B cell (primary cell): ENCODE measurements around the gene RARA.

Experiments
- EZH2 ChIP-seq: IDR thresholded peaks from 2 replicates; pipeline ENCODE4 v1.6.1; 2012; ENCODE audit warnings: borderline replicate concordance, low read depth, mild to moderate bottlenecking, moderate library complexity, low read length; ENCODE audit not compliant: insufficient read depth, poor library complexity, severe bottlenecking
- TF ChIP-seq, protein P1 (sequence below): fragments of 200-600 bp; IDR thresholded peaks from one replicate; pipeline ENCODE4 v1.8.0; 2022; ENCODE audit warnings: antibody characterized with exemption, mild to moderate bottlenecking

DNA sequence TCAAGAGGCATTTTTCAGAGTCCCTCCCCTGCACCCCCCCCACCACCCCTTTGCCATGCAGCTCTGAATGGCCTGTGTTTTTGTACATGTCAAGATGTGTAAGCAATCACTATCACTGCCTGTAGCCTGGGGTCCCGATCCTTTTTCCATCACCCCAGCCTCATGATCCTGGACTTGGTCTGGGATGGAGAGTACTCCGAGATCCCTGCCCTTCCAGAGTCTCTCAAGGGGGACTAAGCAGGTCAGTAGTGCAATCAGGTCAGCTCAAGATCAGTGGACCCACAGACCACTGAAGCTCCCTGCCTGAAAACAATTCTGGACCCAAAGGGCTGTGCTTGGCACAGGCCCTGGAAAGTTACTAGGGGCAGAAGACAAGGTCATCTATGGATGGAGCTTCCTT, 63.1 kb downstream of the RARA start:
- TF ChIP-seq, protein P1, sequence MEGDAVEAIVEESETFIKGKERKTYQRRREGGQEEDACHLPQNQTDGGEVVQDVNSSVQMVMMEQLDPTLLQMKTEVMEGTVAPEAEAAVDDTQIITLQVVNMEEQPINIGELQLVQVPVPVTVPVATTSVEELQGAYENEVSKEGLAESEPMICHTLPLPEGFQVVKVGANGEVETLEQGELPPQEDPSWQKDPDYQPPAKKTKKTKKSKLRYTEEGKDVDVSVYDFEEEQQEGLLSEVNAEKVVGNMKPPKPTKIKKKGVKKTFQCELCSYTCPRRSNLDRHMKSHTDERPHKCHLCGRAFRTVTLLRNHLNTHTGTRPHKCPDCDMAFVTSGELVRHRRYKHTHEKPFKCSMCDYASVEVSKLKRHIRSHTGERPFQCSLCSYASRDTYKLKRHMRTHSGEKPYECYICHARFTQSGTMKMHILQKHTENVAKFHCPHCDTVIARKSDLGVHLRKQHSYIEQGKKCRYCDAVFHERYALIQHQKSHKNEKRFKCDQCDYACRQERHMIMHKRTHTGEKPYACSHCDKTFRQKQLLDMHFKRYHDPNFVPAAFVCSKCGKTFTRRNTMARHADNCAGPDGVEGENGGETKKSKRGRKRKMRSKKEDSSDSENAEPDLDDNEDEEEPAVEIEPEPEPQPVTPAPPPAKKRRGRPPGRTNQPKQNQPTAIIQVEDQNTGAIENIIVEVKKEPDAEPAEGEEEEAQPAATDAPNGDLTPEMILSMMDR: no peak
- no peak for TF ChIP-seq EZH2
